SU-DHL-6 (cell line): ENCODE measurements around the gene GALNT17.

Experiments used
- EZH2phosphoT487 ChIP-seq: fragments of 200-600 bp; sonication (generic), shearing (Covaris generic); conservative IDR thresholded peaks from 2 replicates; pipeline ENCODE4 v1.6.1; 2018; ENCODE audit warnings: mild to moderate bottlenecking, antibody characterized with exemption, low read length, moderate library complexity, mixed read lengths
- TF ChIP-seq, protein P1 (sequence below): fragments of 200-600 bp; sonication (generic); IDR thresholded peaks from one replicate; pipeline ENCODE4 v1.5.1; 2017; ENCODE audit warnings: antibody characterized with exemption, mild to moderate bottlenecking, low read length, moderate library complexity; ENCODE audit not compliant: insufficient read depth, poor library complexity, severe bottlenecking

DNA sequence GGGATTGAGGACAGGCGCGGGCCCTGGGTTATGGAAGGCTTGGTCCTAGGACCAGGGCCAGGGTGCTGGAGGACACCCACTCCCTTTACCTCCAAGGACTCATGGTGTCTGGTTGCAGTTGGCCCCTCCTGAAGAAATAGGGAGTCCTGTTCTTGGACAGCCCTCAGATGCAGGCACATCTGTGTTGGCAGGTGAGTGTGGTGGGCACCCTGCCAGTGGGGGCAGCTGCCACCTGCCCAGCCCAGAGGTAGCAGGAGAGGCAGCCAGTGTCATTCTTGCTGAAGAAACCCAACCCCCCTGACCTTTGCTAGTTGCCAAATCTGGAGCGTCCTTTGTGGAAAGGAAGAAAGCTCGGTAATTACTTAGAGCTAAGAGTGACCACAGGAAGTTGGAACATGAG lies 8.3 kb downstream of the GALNT17 start:
- TF ChIP-seq, protein P1, sequence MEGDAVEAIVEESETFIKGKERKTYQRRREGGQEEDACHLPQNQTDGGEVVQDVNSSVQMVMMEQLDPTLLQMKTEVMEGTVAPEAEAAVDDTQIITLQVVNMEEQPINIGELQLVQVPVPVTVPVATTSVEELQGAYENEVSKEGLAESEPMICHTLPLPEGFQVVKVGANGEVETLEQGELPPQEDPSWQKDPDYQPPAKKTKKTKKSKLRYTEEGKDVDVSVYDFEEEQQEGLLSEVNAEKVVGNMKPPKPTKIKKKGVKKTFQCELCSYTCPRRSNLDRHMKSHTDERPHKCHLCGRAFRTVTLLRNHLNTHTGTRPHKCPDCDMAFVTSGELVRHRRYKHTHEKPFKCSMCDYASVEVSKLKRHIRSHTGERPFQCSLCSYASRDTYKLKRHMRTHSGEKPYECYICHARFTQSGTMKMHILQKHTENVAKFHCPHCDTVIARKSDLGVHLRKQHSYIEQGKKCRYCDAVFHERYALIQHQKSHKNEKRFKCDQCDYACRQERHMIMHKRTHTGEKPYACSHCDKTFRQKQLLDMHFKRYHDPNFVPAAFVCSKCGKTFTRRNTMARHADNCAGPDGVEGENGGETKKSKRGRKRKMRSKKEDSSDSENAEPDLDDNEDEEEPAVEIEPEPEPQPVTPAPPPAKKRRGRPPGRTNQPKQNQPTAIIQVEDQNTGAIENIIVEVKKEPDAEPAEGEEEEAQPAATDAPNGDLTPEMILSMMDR, result no peak
- no peak for TF ChIP-seq EZH2phosphoT487
